KMS-11 (cell line): Measurements from ENCODE around the gene KCNB1.

Experiments used
- H2AFZ ChIP-seq: fragments of 200-600 bp; sonication (generic); 2 replicates; pipeline ENCODE4 v1.6.1; 2016; ENCODE audit warnings: antibody characterized with exemption, mixed run types, low read depth
- H3K27ac ChIP-seq: fragments of 200-600 bp; sonication (generic); 2 replicates; pipeline ENCODE4 v1.6.1; 2016; ENCODE audit warnings: mild to moderate bottlenecking, mixed run types
- H3K27me3 ChIP-seq: fragments of 200-600 bp; sonication (generic); 2 replicates; pipeline ENCODE4 v1.6.1; 2017; ENCODE audit warnings: mild to moderate bottlenecking, low read depth, mixed run types, moderate library complexity; ENCODE audit not compliant: insufficient read depth
- H3K36me3 ChIP-seq: fragments of 200-600 bp; sonication (generic); 2 replicates; pipeline ENCODE4 v1.6.1; 2017; ENCODE audit warnings: mild to moderate bottlenecking, mixed run types; ENCODE audit not compliant: insufficient read depth
- H3K4me1 ChIP-seq: fragments of 200-600 bp; sonication (generic); 2 replicates; pipeline ENCODE4 v1.6.1; 2016; ENCODE audit warnings: mild to moderate bottlenecking, low read depth, mixed run types; ENCODE audit not compliant: poor library complexity, severe bottlenecking
- H3K4me2 ChIP-seq: fragments of 200-600 bp; sonication (generic); 2 replicates; pipeline ENCODE4 v1.7.0; 2016; ENCODE audit warnings: mild to moderate bottlenecking, mixed run types
- H3K4me3 ChIP-seq: fragments of 200-600 bp; sonication (generic); IDR thresholded peaks from 2 replicates; pipeline ENCODE4 v1.6.1; 2017; ENCODE audit warnings: low read depth, low read length, mixed read lengths; ENCODE audit not compliant: insufficient read depth
- H3K79me2 ChIP-seq: fragments of 200-600 bp; sonication (generic); 2 replicates; pipeline ENCODE4 v1.6.1; 2016; ENCODE audit warnings: low read depth, mixed run types; ENCODE audit not compliant: insufficient read depth
- H3K9ac ChIP-seq: fragments of 200-600 bp; sonication (generic); 2 replicates; pipeline ENCODE4 v1.6.1; 2016; ENCODE audit warnings: mild to moderate bottlenecking, mixed run types
- H4K20me1 ChIP-seq: fragments of 200-600 bp; sonication (generic); 2 replicates; pipeline ENCODE4 v1.6.1; 2016; ENCODE audit warnings: mild to moderate bottlenecking, mixed run types; ENCODE audit not compliant: insufficient read depth
- TF ChIP-seq, protein P1 (sequence below): fragments of 200-600 bp; sonication (generic); conservative IDR thresholded peaks from 2 replicates; pipeline ENCODE4 v1.6.1; 2017; ENCODE audit warnings: low read depth, mild to moderate bottlenecking, antibody characterized with exemption, low read length, moderate library complexity, mixed read lengths

The KCNB1 gene

DNA sequence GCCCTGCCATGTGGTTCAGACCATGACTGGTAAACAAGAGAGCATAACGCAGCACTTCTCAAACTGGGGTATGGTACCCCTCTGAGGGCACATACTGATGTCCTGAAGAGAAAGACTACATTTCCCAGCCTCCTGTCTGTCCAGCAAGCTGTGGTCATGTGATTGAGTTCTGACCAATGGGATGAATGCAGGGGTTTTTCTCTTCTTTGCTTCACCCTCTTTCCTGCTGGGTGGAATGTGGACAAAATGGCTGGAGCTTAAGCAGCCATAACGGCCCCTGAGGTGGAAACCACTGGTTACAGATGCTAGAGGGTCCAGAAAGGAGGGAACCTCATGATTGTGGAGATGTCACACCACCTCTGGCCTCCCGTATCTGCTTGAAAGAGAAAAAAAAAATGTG is 19.4 kb upstream of the KCNB1 start:
- Histone ChIP-seq H3K9ac (no peak overlapping the region), H4K20me1 (no peaks in the 10 kb centered on the region), H3K27ac (no peak overlapping the region), H3K4me3 (no peak overlapping the region), H3K79me2 (no peaks in the 10 kb centered on the region), H2AFZ (no peak overlapping the region), H3K4me1 (no peaks in the 10 kb centered on the region), H3K4me2 (no peak overlapping the region), H3K36me3 (no peaks in the 10 kb centered on the region), H3K27me3 (peaks cover 3% of the 10 kb centered on the region; the same call in 1 of the 2 replicates)
- TF ChIP-seq, protein P1, sequence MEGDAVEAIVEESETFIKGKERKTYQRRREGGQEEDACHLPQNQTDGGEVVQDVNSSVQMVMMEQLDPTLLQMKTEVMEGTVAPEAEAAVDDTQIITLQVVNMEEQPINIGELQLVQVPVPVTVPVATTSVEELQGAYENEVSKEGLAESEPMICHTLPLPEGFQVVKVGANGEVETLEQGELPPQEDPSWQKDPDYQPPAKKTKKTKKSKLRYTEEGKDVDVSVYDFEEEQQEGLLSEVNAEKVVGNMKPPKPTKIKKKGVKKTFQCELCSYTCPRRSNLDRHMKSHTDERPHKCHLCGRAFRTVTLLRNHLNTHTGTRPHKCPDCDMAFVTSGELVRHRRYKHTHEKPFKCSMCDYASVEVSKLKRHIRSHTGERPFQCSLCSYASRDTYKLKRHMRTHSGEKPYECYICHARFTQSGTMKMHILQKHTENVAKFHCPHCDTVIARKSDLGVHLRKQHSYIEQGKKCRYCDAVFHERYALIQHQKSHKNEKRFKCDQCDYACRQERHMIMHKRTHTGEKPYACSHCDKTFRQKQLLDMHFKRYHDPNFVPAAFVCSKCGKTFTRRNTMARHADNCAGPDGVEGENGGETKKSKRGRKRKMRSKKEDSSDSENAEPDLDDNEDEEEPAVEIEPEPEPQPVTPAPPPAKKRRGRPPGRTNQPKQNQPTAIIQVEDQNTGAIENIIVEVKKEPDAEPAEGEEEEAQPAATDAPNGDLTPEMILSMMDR = no peak

DNA sequence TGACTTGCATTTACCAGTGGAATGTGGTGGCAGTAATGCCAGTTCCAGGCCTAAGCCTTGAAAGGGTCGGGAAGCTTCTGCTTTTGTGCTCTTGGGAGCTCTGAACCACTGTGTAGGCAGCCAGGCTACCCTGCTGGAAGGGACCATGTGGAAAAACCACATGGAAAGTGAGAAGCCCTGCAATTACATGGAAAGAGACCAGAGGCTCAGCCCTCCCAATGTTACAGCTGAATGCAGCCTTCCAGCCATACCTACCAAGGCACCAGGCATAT is 14.9 kb upstream of the KCNB1 start:
- Histone ChIP-seq H3K4me1 (no peaks in the 10 kb centered on the region), H3K27ac (no peak overlapping the region), H2AFZ (no peak overlapping the region), H3K36me3 (no peaks in the 10 kb centered on the region), H3K9ac (no peak overlapping the region), H3K4me3 (no peak overlapping the region), H3K27me3 (no peaks in the 10 kb centered on the region), H3K4me2 (no peak overlapping the region), H3K79me2 (no peaks in the 10 kb centered on the region), H4K20me1 (no peaks in the 10 kb centered on the region)
- TF ChIP-seq, protein P1 = no peak

GRCh38 chr20:49496553-49497397 is 14.3 kb upstream of the KCNB1 start:
- Histone ChIP-seq H3K79me2 (no peaks in the 10 kb centered on the region), H3K36me3 (no peaks in the 10 kb centered on the region), H3K9ac (no peak overlapping the region), H3K4me2 (no peak overlapping the region), H3K4me3 (no peak overlapping the region), H4K20me1 (no peaks in the 10 kb centered on the region), H2AFZ (no peak overlapping the region), H3K27ac (no peak overlapping the region), H3K27me3 (no peaks in the 10 kb centered on the region), H3K4me1 (no peaks in the 10 kb centered on the region)
- TF ChIP-seq, protein P1 = no peak

- Histone ChIP-seq H3K27me3 (no peaks in the 10 kb centered on the region), H3K36me3 (no peaks in the 10 kb centered on the region), H2AFZ (no peak overlapping the region), H3K4me3 (no peak overlapping the region), H4K20me1 (no peaks in the 10 kb centered on the region), H3K9ac (no peak overlapping the region), H3K27ac (no peak overlapping the region), H3K79me2 (no peaks in the 10 kb centered on the region), H3K4me1 (no peaks in the 10 kb centered on the region), H3K4me2 (no peak overlapping the region)
- TF ChIP-seq, protein P1 = no peak
These were observed 13.6 kb upstream of the KCNB1 start for GRCh38 chr20:49496043-49496442.
